H1 (cell line): ENCODE results near the gene ATP5MC3. TPM values are rescaled to one million over a fixed set of nuclear protein-coding genes. Genes with fewer than 3 reads are reported as not detected.

ENCODE experiments used
- microRNA counts: library from miRNA; unstranded; fragments of <30 nt; microRNA quantifications from one replicate; lab custom pipeline; 2015
- microRNA-seq, 2 experiments: library from miRNA; unstranded; fragments of <30 nt; microRNA quantifications; one replicate each; pipeline versions ENCODE4 to v1.2.0, GENCODE V29; 2016 to 2020; ENCODE audit warnings: borderline microRNAs expressed in 2 of 2, borderline number of aligned reads in 2 of 2, borderline replicate concordance in 1 of 2
- polyA plus RNA-seq, 7 experiments: library from polyadenylated mRNA; depleted of rRNA in 3 of 7; stranded (reverse) in 5 of 7; unstranded in 2 of 7; fragments of >200 nt in 5 of 7; fragments of 200-250 nt in 2 of 7; gene quantifications; 1 replicate in 5 of 7; 2 replicates in 1 of 7; 4 replicates in 1 of 7; pipeline versions ENCODE4 v1.2.1 to v1.2.3, GENCODE V29; 2011 to 2013; ENCODE audit warnings: missing spikeins in 2 of 7, mixed read lengths in 2 of 7
- small RNA-seq: library from polyadenylated mRNA; stranded (forward); fragments of <200 nt; extraction: miRNeasy Mini kit (QIAGEN cat#:217004); gene quantifications from one replicate; pipeline ENCODE3, GENCODE V24; 2013; ENCODE audit not compliant: insufficient read depth
- total RNA-seq: library from RNA; stranded (reverse); fragmentation: NEBNext Ultra II Directional; extraction: Animal tissue kit (Norgen Biotek cat#: 25700); gene quantifications from 2 replicates; pipeline ENCODE4 v1.2.1, GENCODE V29; 2021

ATP5MC3 gene
- total and polyA plus RNA-seq, 2 of the 8 experiments (the other 6 are each of a cell fraction or from before 2014, with no cell fraction given), result 320 to 856 TPM

MicroRNA genes within 50 kb of the gene (microRNA counts, 767-probe panel; counts per million panel counts)
- 879 counts per million, percentile 95 among the panel's probes with 10 or more counts for microRNA hsa-miR-933 (lab: Ali Mortazavi, UCI)

Small RNAs within 50 kb of the gene (microRNA-seq; reads per million reads assigned to microRNA genes)
- 1.1 to 2.4 reads per million in 2 experiments for gene MIR933

Small RNAs within 50 kb of the gene (small RNA-seq; reads per million reads assigned to genes)
- gene MIR933, result 2.1 reads per million, percentile 17 among the genes with 10 or more reads in this experiment

Other genes starting within 250 kb of the ATP5MC3 start
- 50.4 and 54.0 TPM in 2 replicates for gene CHN1, start 176.3 kb downstream of the ATP5MC3 start, total RNA-seq
- gene CHN1, start 176.3 kb downstream of the ATP5MC3 start, polyA plus RNA-seq (2011; rRNA removed), result 27.5 and 65.7 TPM in 2 replicates
- gene ATF2, start 13.5 kb downstream of the ATP5MC3 start, total RNA-seq, result 43.1 and 46.5 TPM in 2 replicates
- 17.5 and 31.2 TPM in 2 replicates for gene ATF2, start 13.5 kb downstream of the ATP5MC3 start, polyA plus RNA-seq (2011; rRNA removed)